GM12878 (cell line): ENCODE results near the gene DUSP16. TPM values are rescaled to one million over a fixed set of nuclear protein-coding genes. Genes with fewer than 3 reads are reported as not detected.

Experiments used
- ATAC-seq: fragments of 200-7000 bp; cut with Tn5 transposase; 3 replicates; pipeline ENCODE4 v1.9.1; 2020; ENCODE audit warnings: mild to moderate bottlenecking, moderate library complexity
- BruUV-seq: library from RNA; stranded (reverse); fragments of 400-500 nt; replicated peaks from 2 replicates; lab custom pipeline; 2021; lab: Mats Ljungman, UMichigan
- CTCF ChIA-PET: fragments of 300-600 bp; sonication (Branson Sonifier 250); formaldehyde crosslinking; extraction: SDS; loops from one replicate; lab custom pipeline; 2021; ENCODE audit warnings: inconsistent platforms; lab: Yijun Ruan, JAX
- POLR2A ChIA-PET: fragments of 350-600 bp; formaldehyde crosslinking; extraction: SDS; loops from one replicate; lab custom pipeline; 2021; ENCODE audit warnings: inconsistent platforms; lab: Charles Lee
- RAD21 ChIA-PET: fragments of 300-600 bp; sonication (Branson Sonifier 250); formaldehyde crosslinking; loops from one replicate; lab custom pipeline; 2023; ENCODE audit warnings: antibody characterized with exemption; ENCODE audit not compliant: unreplicated experiment; lab: Charles Lee
- SMC1A ChIA-PET: fragments of 300-600 bp; sonication (Branson Sonifier 250); formaldehyde crosslinking; loops from one replicate; lab custom pipeline; 2023; ENCODE audit not compliant: unreplicated experiment, uncharacterized antibody; lab: Charles Lee
- DNase-seq: peaks from one replicate; pipeline ENCODE4 v3.0.0-alpha.2; 2011; ENCODE audit warnings: low read depth, low spot score
- FAIRE-seq: peaks from 3 replicates; lab custom pipeline; 2011; peaks lifted over from hg19 to GRCh38; lab: Jason Lieb, UNC
- H2AFZ ChIP-seq: 2 replicates; pipeline ENCODE4 v1.6.0; 2011; ENCODE audit warnings: low read depth, low read length, control low read depth; ENCODE audit not compliant: control insufficient read depth
- H3K27ac ChIP-seq: 2 replicates; pipeline ENCODE4 v1.5.1; 2011; ENCODE audit warnings: control low read depth; ENCODE audit not compliant: control insufficient read depth, insufficient read depth
- H3K27me3 ChIP-seq, 2 experiments: replicated peaks in 1 of 2; 2 replicates each; pipeline versions ENCODE4 v1.6.0 to v1.6.1; 2011; ENCODE audit warnings: low read length in 1 of 2; ENCODE audit not compliant: control insufficient read depth in 2 of 2, insufficient read depth in 2 of 2
- H3K36me3 ChIP-seq, 2 experiments: 2 replicates each; pipeline ENCODE4 v1.5.1; 2011; ENCODE audit warnings: low read length in 1 of 2; ENCODE audit not compliant: control insufficient read depth in 2 of 2, insufficient read depth in 2 of 2
- H3K4me1 ChIP-seq: 2 replicates; pipeline ENCODE4 v1.6.1; 2011; ENCODE audit warnings: mild to moderate bottlenecking, low read length, moderate library complexity, mixed read lengths; ENCODE audit not compliant: control insufficient read depth, insufficient read depth
- H3K4me2 ChIP-seq: 2 replicates; pipeline ENCODE4 v1.6.0; 2011; ENCODE audit warnings: control low read depth; ENCODE audit not compliant: control insufficient read depth, insufficient read depth
- H3K4me3 ChIP-seq: fragments of 200-600 bp; sonication (generic); 2 replicates; pipeline ENCODE4 v1.5.1; 2016
- H3K79me2 ChIP-seq: 2 replicates; pipeline ENCODE4 v1.6.0; 2011; ENCODE audit warnings: low read length; ENCODE audit not compliant: control insufficient read depth, insufficient read depth
- H3K9ac ChIP-seq: 2 replicates; pipeline ENCODE4 v1.8.0; 2011; ENCODE audit warnings: low read length, control low read depth, mixed read lengths; ENCODE audit not compliant: control insufficient read depth, insufficient read depth
- H3K9me3 ChIP-seq: replicated peaks from 3 replicates; pipeline ENCODE4 v1.5.1; 2011; ENCODE audit warnings: mild to moderate bottlenecking, low read length; ENCODE audit not compliant: control insufficient read depth, insufficient read depth
- H4K20me1 ChIP-seq: 2 replicates; pipeline ENCODE4 v1.6.0; 2011; ENCODE audit not compliant: control insufficient read depth, insufficient read depth
- IRF3 ChIP-seq: fragments of 450-650 bp; IDR thresholded peaks from 2 replicates; pipeline ENCODE4 v1.6.1; 2014; ENCODE audit warnings: mild to moderate bottlenecking
- MYC ChIP-seq: IDR thresholded peaks from 2 replicates; pipeline ENCODE4 v1.6.1; 2011; ENCODE audit warnings: mild to moderate bottlenecking, low read length, moderate library complexity, inconsistent platforms; ENCODE audit not compliant: insufficient read depth, insufficient replicate concordance, insufficient read length, severe bottlenecking
- POLR2AphosphoS5 ChIP-seq: IDR thresholded peaks from 2 replicates; pipeline ENCODE4 v1.6.1; 2011; ENCODE audit warnings: mild to moderate bottlenecking, low read length, inconsistent platforms
- ZBED1 ChIP-seq: IDR thresholded peaks from 2 replicates; pipeline ENCODE4 v1.6.1; 2016; ENCODE audit warnings: borderline replicate concordance
- ZBTB33 ChIP-seq: fragments of 450-650 bp; IDR thresholded peaks from 2 replicates; pipeline ENCODE4 v1.6.1; 2017; ENCODE audit warnings: mild to moderate bottlenecking
- ZBTB40 ChIP-seq: fragments of 450-650 bp; IDR thresholded peaks from 2 replicates; pipeline ENCODE4 v1.6.1; 2016; ENCODE audit warnings: mild to moderate bottlenecking, moderate library complexity, borderline replicate concordance
- in situ Hi-C: fragments of 300-500 bp; cut with MboI; formaldehyde crosslinking; loops from 9 replicates; pipeline ENCODE4 v1.14.3; 2018; ENCODE audit warnings: mixed read lengths
- intact Hi-C: fragments of 100-400 bp; cut with micrococcal nuclease; formaldehyde crosslinking; loops from one replicate; pipeline ENCODE4 v1.14.2; 2022; ENCODE audit not compliant: unreplicated experiment
- polyA plus RNA-seq, 11 experiments: library from polyadenylated mRNA; depleted of rRNA in 4 of 11; unstranded in 6 of 11; stranded (reverse) in 5 of 11; fragments of >200 nt; fragmentation: Nextera tagmentation in 4 of 11; fragmentation: Illumina TruSeq in 1 of 11; extraction: Ambion mirVana in 4 of 11; extraction: Trizol in 1 of 11; gene quantifications; 1 replicate in 1 of 11; 2 replicates in 10 of 11; pipeline versions ENCODE4 v1.2.1 to v1.2.3, GENCODE V29; 2011 to 2016; ENCODE audit warnings: inconsistent platforms in 2 of 11, missing spikeins in 2 of 11, low read depth in 1 of 11
- total RNA-seq, 4 experiments: library from RNA; depleted of rRNA in 3 of 4; stranded (reverse); fragments of >200 nt in 3 of 4; fragmentation: Illumina TruSeq in 1 of 4; extraction: Trizol in 1 of 4; gene quantifications; 2 replicates each; pipeline versions ENCODE4 v1.2.1 to v1.2.3, GENCODE V29; 2013 to 2021

Gene DUSP16
- total and polyA plus RNA-seq, 10 of the 15 experiments (the other 5 are each of a cell fraction or from before 2014, with no cell fraction given): 3.9 to 75.3 (median 26.8) TPM

- intact Hi-C loops (no loop called here), in situ Hi-C loops (no loop called here)
- no peaks in the 10 kb centered on the region for H3K9me3 ChIP-seq
- ChIA-PET CTCF (interaction anchor here (1.0 to 1.8 kb wide), 2 partner anchors 9 to 56 kb away, joined by 5 to 7 read pairs; no protein-coding TSS in a partner anchor), RAD21 (interaction anchor here (1.4 kb wide), 1 partner anchor 10 kb away, joined by 4 read pairs; no protein-coding TSS in a partner anchor), SMC1A (interaction anchor here (0.9 to 4.0 kb wide), 5 partner anchors 10 to 88 kb away, joined by 3 to 17 read pairs (median 7); no protein-coding TSS in a partner anchor), POLR2A (interaction anchor here (1.1 to 1.4 kb wide), 2 partner anchors 20 kb away, joined by 3 to 5 read pairs; no protein-coding TSS in a partner anchor)
- BruUV-seq: no TSS peak
- no peak overlapping the region for H3K9ac ChIP-seq
- ATAC-seq (no peak), DNase-seq (no peak), FAIRE-seq (no peak)
- H4K20me1 ChIP-seq: no peaks in the 10 kb centered on the region
- H3K4me2 ChIP-seq: no peak overlapping the region
- H3K4me1 ChIP-seq: peaks cover 5% of the 10 kb centered on the region; the same call in 1 of the 2 replicates
- no peak overlapping the region for H2AFZ ChIP-seq
- no peaks in the 10 kb centered on the region for H3K36me3 ChIP-seq
- TF ChIP-seq POLR2AphosphoS5 (no peak), ZBTB33 (no peak), ZBED1 (no peak), MYC (no peak), ZBTB40 (no peak), IRF3 (no peak)
- H3K27ac ChIP-seq: no peak overlapping the region
- H3K27me3 ChIP-seq: no peaks in the 10 kb centered on the region
- no peaks in the 10 kb centered on the region for H3K79me2 ChIP-seq
- no peak overlapping the region for H3K4me3 ChIP-seq
Observed at GRCh38 chr12:12454315-12454714, 108.3 kb downstream of the DUSP16 start.
